GM12878 (cell line): ENCODE measurements around the gene HIF1AN. TPM values are rescaled to one million over a fixed set of nuclear protein-coding genes. Genes with fewer than 3 reads are reported as not detected.
A peak's percentile ranks its signal among the peaks of the same experiment; 100 is the strongest.

Source experiments
- ATAC-seq: fragments of 200-7000 bp; cut with Tn5 transposase; 3 replicates; pipeline ENCODE4 v1.9.1; 2020; ENCODE audit warnings: mild to moderate bottlenecking, moderate library complexity
- BruUV-seq: library from RNA; stranded (reverse); fragments of 400-500 nt; replicated peaks from 2 replicates; lab custom pipeline; 2021; lab: Mats Ljungman, UMichigan
- CTCF ChIA-PET: fragments of 300-600 bp; sonication (Branson Sonifier 250); formaldehyde crosslinking; extraction: SDS; loops from one replicate; lab custom pipeline; 2021; ENCODE audit warnings: inconsistent platforms; lab: Yijun Ruan, JAX
- POLR2A ChIA-PET: fragments of 350-600 bp; formaldehyde crosslinking; extraction: SDS; loops from one replicate; lab custom pipeline; 2021; ENCODE audit warnings: inconsistent platforms; lab: Charles Lee
- RAD21 ChIA-PET: fragments of 300-600 bp; sonication (Branson Sonifier 250); formaldehyde crosslinking; loops from one replicate; lab custom pipeline; 2023; ENCODE audit warnings: antibody characterized with exemption; ENCODE audit not compliant: unreplicated experiment; lab: Charles Lee
- SMC1A ChIA-PET: fragments of 300-600 bp; sonication (Branson Sonifier 250); formaldehyde crosslinking; loops from one replicate; lab custom pipeline; 2023; ENCODE audit not compliant: unreplicated experiment, uncharacterized antibody; lab: Charles Lee
- DNase-seq: peaks from one replicate; pipeline ENCODE4 v3.0.0-alpha.2; 2011; ENCODE audit warnings: low read depth, low spot score
- FAIRE-seq: peaks from 3 replicates; lab custom pipeline; 2011; peaks lifted over from hg19 to GRCh38; lab: Jason Lieb, UNC
- H2AFZ ChIP-seq: 2 replicates; pipeline ENCODE4 v1.6.0; 2011; ENCODE audit warnings: low read depth, low read length, control low read depth; ENCODE audit not compliant: control insufficient read depth
- H3K27ac ChIP-seq: 2 replicates; pipeline ENCODE4 v1.5.1; 2011; ENCODE audit warnings: control low read depth; ENCODE audit not compliant: control insufficient read depth, insufficient read depth
- H3K27me3 ChIP-seq, 2 experiments: replicated peaks in 1 of 2; 2 replicates each; pipeline versions ENCODE4 v1.6.0 to v1.6.1; 2011; ENCODE audit warnings: low read length in 1 of 2; ENCODE audit not compliant: control insufficient read depth in 2 of 2, insufficient read depth in 2 of 2
- H3K36me3 ChIP-seq, 2 experiments: 2 replicates each; pipeline ENCODE4 v1.5.1; 2011; ENCODE audit warnings: low read length in 1 of 2; ENCODE audit not compliant: control insufficient read depth in 2 of 2, insufficient read depth in 2 of 2
- H3K4me1 ChIP-seq: 2 replicates; pipeline ENCODE4 v1.6.1; 2011; ENCODE audit warnings: mild to moderate bottlenecking, low read length, moderate library complexity, mixed read lengths; ENCODE audit not compliant: control insufficient read depth, insufficient read depth
- H3K4me2 ChIP-seq: 2 replicates; pipeline ENCODE4 v1.6.0; 2011; ENCODE audit warnings: control low read depth; ENCODE audit not compliant: control insufficient read depth, insufficient read depth
- H3K4me3 ChIP-seq: fragments of 200-600 bp; sonication (generic); 2 replicates; pipeline ENCODE4 v1.5.1; 2016
- H3K79me2 ChIP-seq: 2 replicates; pipeline ENCODE4 v1.6.0; 2011; ENCODE audit warnings: low read length; ENCODE audit not compliant: control insufficient read depth, insufficient read depth
- H3K9ac ChIP-seq: 2 replicates; pipeline ENCODE4 v1.8.0; 2011; ENCODE audit warnings: low read length, control low read depth, mixed read lengths; ENCODE audit not compliant: control insufficient read depth, insufficient read depth
- H3K9me3 ChIP-seq: replicated peaks from 3 replicates; pipeline ENCODE4 v1.5.1; 2011; ENCODE audit warnings: mild to moderate bottlenecking, low read length; ENCODE audit not compliant: control insufficient read depth, insufficient read depth
- H4K20me1 ChIP-seq: 2 replicates; pipeline ENCODE4 v1.6.0; 2011; ENCODE audit not compliant: control insufficient read depth, insufficient read depth
- CHD2 ChIP-seq: IDR thresholded peaks from 2 replicates; pipeline ENCODE4 v1.6.1; 2011; ENCODE audit warnings: low read depth, low read length, improper control_type of control experiment, borderline replicate concordance
- KLF5 ChIP-seq: fragments of 450-650 bp; IDR thresholded peaks from 2 replicates; pipeline ENCODE4 v1.6.1; 2014; ENCODE audit warnings: mild to moderate bottlenecking; ENCODE audit not compliant: partially characterized antibody
- NBN ChIP-seq: fragments of 450-650 bp; IDR thresholded peaks from 2 replicates; pipeline ENCODE4 v1.6.1; 2016
- NFIC ChIP-seq: IDR thresholded peaks from 2 replicates; pipeline ENCODE4 v1.6.1; 2012; ENCODE audit warnings: low read depth, mild to moderate bottlenecking, inconsistent platforms, low read length, moderate library complexity
- NR2C1 ChIP-seq: fragments of 450-650 bp; IDR thresholded peaks from 2 replicates; pipeline ENCODE4 v1.6.1; 2017; ENCODE audit warnings: antibody characterized with exemption, mild to moderate bottlenecking, moderate library complexity
- POLR2A ChIP-seq: IDR thresholded peaks from 2 replicates; pipeline ENCODE4 v1.6.1; 2011; ENCODE audit warnings: low read depth, mild to moderate bottlenecking, low read length
- REST ChIP-seq: IDR thresholded peaks from 2 replicates; pipeline ENCODE4 v1.6.1; 2012; ENCODE audit warnings: mild to moderate bottlenecking, low read depth, low read length
- SREBF2 ChIP-seq: IDR thresholded peaks from 2 replicates; pipeline ENCODE4 v1.6.1; 2012; ENCODE audit warnings: mild to moderate bottlenecking, low read length
- TCF3 ChIP-seq: IDR thresholded peaks from 2 replicates; pipeline ENCODE4 v1.6.1; 2012; ENCODE audit warnings: low read depth, mild to moderate bottlenecking, low read length, borderline replicate concordance; ENCODE audit not compliant: insufficient read depth
- ZBTB40 ChIP-seq: fragments of 450-650 bp; IDR thresholded peaks from 2 replicates; pipeline ENCODE4 v1.6.1; 2016; ENCODE audit warnings: mild to moderate bottlenecking, moderate library complexity, borderline replicate concordance
- WGBS: methylation state at CpG from one replicate; pipeline ENCODE4 v1.1.6; 2016; ENCODE audit warnings: low lambda C conversion rate; ENCODE audit not compliant: insufficient replicate concordance, insufficient coverage; ENCODE audit errors: missing lambda C conversion rate; 5-methylcytosine and 5-hydroxymethylcytosine counted together
- in situ Hi-C: fragments of 300-500 bp; cut with MboI; formaldehyde crosslinking; loops from 9 replicates; pipeline ENCODE4 v1.14.3; 2018; ENCODE audit warnings: mixed read lengths
- intact Hi-C: fragments of 100-400 bp; cut with micrococcal nuclease; formaldehyde crosslinking; loops from one replicate; pipeline ENCODE4 v1.14.2; 2022; ENCODE audit not compliant: unreplicated experiment
- polyA plus RNA-seq, 11 experiments: library from polyadenylated mRNA; depleted of rRNA in 4 of 11; unstranded in 6 of 11; stranded (reverse) in 5 of 11; fragments of >200 nt; fragmentation: Nextera tagmentation in 4 of 11; fragmentation: Illumina TruSeq in 1 of 11; extraction: Ambion mirVana in 4 of 11; extraction: Trizol in 1 of 11; gene quantifications; 1 replicate in 1 of 11; 2 replicates in 10 of 11; pipeline versions ENCODE4 v1.2.1 to v1.2.3, GENCODE V29; 2011 to 2016; ENCODE audit warnings: inconsistent platforms in 2 of 11, missing spikeins in 2 of 11, low read depth in 1 of 11
- total RNA-seq, 4 experiments: library from RNA; depleted of rRNA in 3 of 4; stranded (reverse); fragments of >200 nt in 3 of 4; fragmentation: Illumina TruSeq in 1 of 4; extraction: Trizol in 1 of 4; gene quantifications; 2 replicates each; pipeline versions ENCODE4 v1.2.1 to v1.2.3, GENCODE V29; 2013 to 2021
- TF ChIP-seq, protein P1 (sequence below): IDR thresholded peaks from 2 replicates; pipeline ENCODE4 v1.6.1; 2011; ENCODE audit warnings: borderline replicate concordance, low read depth, mild to moderate bottlenecking, moderate library complexity, low read length; ENCODE audit not compliant: insufficient read depth, poor library complexity, severe bottlenecking

The HIF1AN gene
- total and polyA plus RNA-seq, 10 of the 15 experiments (the other 5 are each of a cell fraction or from before 2014, with no cell fraction given): 1.9 to 37.2 (median 15.2) TPM

- no peaks in the 10 kb centered on the region for H3K27me3 ChIP-seq
- peak overlapping the region; percentile 52 for H3K9ac ChIP-seq
- intact Hi-C loops: no loop called here
- no peaks in the 10 kb centered on the region; the same call in 2 of the 3 replicates for H3K9me3 ChIP-seq
- H2AFZ ChIP-seq: peak overlapping the region; percentile 99
- no peak for DNase-seq
- H3K79me2 ChIP-seq: peaks cover 28% of the 10 kb centered on the region
- in situ Hi-C loops: no loop called here
- H3K36me3 ChIP-seq: peaks cover 3 to 12% of the 10 kb centered on the region in 2 experiments; a peak in 3 of 4 replicates
- H3K4me3 ChIP-seq: peak overlapping the region; percentile 60; the same call in 1 of the 2 replicates
- peaks cover 11% of the 10 kb centered on the region for H3K4me1 ChIP-seq
- ATAC-seq: peak; percentile 12
- FAIRE-seq: no peak
- ChIA-PET SMC1A (interaction anchor here (0.6 to 2.8 kb wide), 4 partner anchors 9 to 66 kb away, joined by 4 to 8 read pairs (median 5); partner anchors contain the start of gene SEC31B), RAD21 (interaction anchor here (0.7 to 1.3 kb wide), 4 partner anchors 337 to 1970 kb away, joined by 3 read pairs; no protein-coding TSS in a partner anchor), POLR2A (interaction anchor here (0.6 to 1.3 kb wide), 10 partner anchors 10 to 796 kb away, joined by 3 to 4 read pairs (median 3); no protein-coding TSS in a partner anchor), CTCF (interaction anchor here (0.6 to 3.3 kb wide), 16 partner anchors 9 to 490 kb away, joined by 3 to 22 read pairs (median 4); no protein-coding TSS in a partner anchor)
- no peaks in the 10 kb centered on the region for H4K20me1 ChIP-seq
- 50% methylated on average over 4 of the region's 4 CpGs for WGBS
- no TSS peak for BruUV-seq
- peak overlapping the region; percentile 87 for H3K4me2 ChIP-seq
- peak overlapping the region; percentile 27 for H3K27ac ChIP-seq
- TF ChIP-seq POLR2A: no peak
- TF ChIP-seq NBN: no peak
- TF ChIP-seq KLF5: no peak
- TF ChIP-seq, protein P1, sequence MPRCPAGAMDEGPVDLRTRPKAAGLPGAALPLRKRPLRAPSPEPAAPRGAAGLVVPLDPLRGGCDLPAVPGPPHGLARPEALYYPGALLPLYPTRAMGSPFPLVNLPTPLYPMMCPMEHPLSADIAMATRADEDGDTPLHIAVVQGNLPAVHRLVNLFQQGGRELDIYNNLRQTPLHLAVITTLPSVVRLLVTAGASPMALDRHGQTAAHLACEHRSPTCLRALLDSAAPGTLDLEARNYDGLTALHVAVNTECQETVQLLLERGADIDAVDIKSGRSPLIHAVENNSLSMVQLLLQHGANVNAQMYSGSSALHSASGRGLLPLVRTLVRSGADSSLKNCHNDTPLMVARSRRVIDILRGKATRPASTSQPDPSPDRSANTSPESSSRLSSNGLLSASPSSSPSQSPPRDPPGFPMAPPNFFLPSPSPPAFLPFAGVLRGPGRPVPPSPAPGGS: no peak
- TF ChIP-seq SREBF2: no peak
- no peak for TF ChIP-seq NFIC
- TF ChIP-seq NR2C1: no peak
- no peak for TF ChIP-seq REST
- no peak for TF ChIP-seq TCF3
- TF ChIP-seq CHD2: no peak
- TF ChIP-seq ZBTB40: no peak
Observed at GRCh38 chr10:100535338-100535714, 417 bp upstream of the HIF1AN start.
